Measurements from ENCODE around the gene ORAI2. TPM values are rescaled to one million over a fixed set of nuclear protein-coding genes. Genes with fewer than 3 reads are reported as not detected.
A peak's percentile ranks its signal among the peaks of the same experiment; 100 is the strongest.
"Not testable (repeated sequence)": the region's sequence is repeated elsewhere in the genome, so short reads cannot be mapped to it uniquely, and the experiment has no call there.

Gene ORAI2
- total RNA-seq, 4 donors from 2014 or later, result 2.7 to 6.8 (median 6.4) TPM

GRCh38 chr7:102471791-102472125, 38.4 kb downstream of the ORAI2 start:
- no peak for DNase-seq (ENCODE audit: low spot score in 2 of 2)
- TF ChIP-seq CTCF (IDR thresholded peaks at IDR 0.05) (no peak), POLR2A (IDR thresholded peaks at IDR 0.05) (no peak)
- no peak overlapping the region for H3K4me3 ChIP-seq (ENCODE audit: low read depth, poor library complexity, severe bottlenecking)
- intact Hi-C loops (cut with DNase I; ENCODE audit: low total_unique reads), result no loop called here
- 74 to 79% methylated on average over 6 of the region's 6 CpGs for WGBS, 2 donors

GRCh38 chr7:102472126-102473041, 39.0 kb downstream of the ORAI2 start:
- intact Hi-C loops (cut with DNase I; ENCODE audit: low total_unique reads), result no loop called here
- no peak for DNase-seq (ENCODE audit: low spot score in 2 of 2)

GRCh38 chr7:102473271-102473991, 40.1 kb downstream of the ORAI2 start:
- intact Hi-C loops (cut with DNase I; ENCODE audit: low total_unique reads), result no loop called here
- WGBS, 2 donors, result 79% methylated on average over 22 to 23 of the region's 23 CpGs
- peak in 1 of 2 donors; percentile 77 for DNase-seq (ENCODE audit: low spot score in 2 of 2)
- H3K4me3 ChIP-seq (ENCODE audit: low read depth, poor library complexity, severe bottlenecking), result no peak overlapping the region
- TF ChIP-seq POLR2A (IDR thresholded peaks at IDR 0.05), result no peak
- TF ChIP-seq CTCF (IDR thresholded peaks at IDR 0.05), result no peak

More at GRCh38 chr7:102472126-102473041, 39.0 kb downstream of the ORAI2 start:
- H3K4me3 ChIP-seq (ENCODE audit: low read depth, poor library complexity, severe bottlenecking), result no peak overlapping the region
- 74 to 81% methylated on average over 28 to 30 of the region's 31 CpGs for WGBS, 2 donors
- TF ChIP-seq POLR2A (IDR thresholded peaks at IDR 0.05) (no peak), CTCF (IDR thresholded peaks at IDR 0.05) (no peak)

GRCh38 chr7:102474116-102474515, 40.7 kb downstream of the ORAI2 start:
- no CpG with 5 or more reads among the region's 14 CpGs for WGBS, 2 donors
- DNase-seq (ENCODE audit: low spot score in 2 of 2), result peak in 1 of 2 donors; percentile 74
- H3K4me3 ChIP-seq (ENCODE audit: low read depth, poor library complexity, severe bottlenecking); intact Hi-C loops (cut with DNase I; ENCODE audit: low total_unique reads): not testable (repeated sequence)

GRCh38 chr7:102474736-102475435, 41.5 kb downstream of the ORAI2 start:
- DNase-seq (ENCODE audit: low spot score in 2 of 2), result peak in 1 of 2 donors; percentile 66
- H3K4me3 ChIP-seq (ENCODE audit: low read depth, poor library complexity, severe bottlenecking); intact Hi-C loops (cut with DNase I; ENCODE audit: low total_unique reads): not testable (repeated sequence)
- 81% methylated on average over 8 to 10 of the region's 19 CpGs for WGBS, 2 donors

- intact Hi-C loops (cut with DNase I; ENCODE audit: low total_unique reads), result not testable (repeated sequence)
- peak within 1 kb of the TSS; percentile 36 for H3K4me3 ChIP-seq (ENCODE audit: low read depth, poor library complexity, severe bottlenecking)
- peak; percentile 88 to 98 for DNase-seq (ENCODE audit: low spot score in 2 of 2)
- WGBS, 2 donors, result 0% methylated on average over 7 to 26 of the region's 72 CpGs
These were observed 45.2 kb downstream of the ORAI2 start, which contains the start of gene POLR2J for GRCh38 chr7:102478314-102479208. TSS of gene POLR2J (minus strand) at chr7:102478922. CDS start at chr7:102478860, 62 bp downstream.

GRCh38 chr7:102479209-102479584, 45.8 kb downstream of the ORAI2 start:
- DNase-seq (ENCODE audit: low spot score in 2 of 2); intact Hi-C loops (cut with DNase I; ENCODE audit: low total_unique reads); H3K4me3 ChIP-seq (ENCODE audit: low read depth, poor library complexity, severe bottlenecking): not testable (repeated sequence)
- no CpG with 5 or more reads among the region's 10 CpGs for WGBS, 2 donors

- H3K4me3 ChIP-seq (ENCODE audit: low read depth, poor library complexity, severe bottlenecking); intact Hi-C loops (cut with DNase I; ENCODE audit: low total_unique reads): not testable (repeated sequence)
- DNase-seq (ENCODE audit: low spot score in 2 of 2), result peak; percentile 21 to 85
- WGBS, 2 donors, result 6 to 11% methylated on average over 8 to 9 of the region's 11 CpGs
These were observed 46.7 kb downstream of the ORAI2 start for GRCh38 chr7:102479982-102480637.

- intact Hi-C loops (cut with DNase I; ENCODE audit: low total_unique reads); H3K4me3 ChIP-seq (ENCODE audit: low read depth, poor library complexity, severe bottlenecking): not testable (repeated sequence)
- DNase-seq (ENCODE audit: low spot score in 2 of 2), result peak in 1 of 2 donors; percentile 56
- no CpG with 5 or more reads among the region's 10 CpGs for WGBS, 2 donors
These were observed 48.6 kb downstream of the ORAI2 start for GRCh38 chr7:102481962-102482361.

- no CpG with 5 or more reads among the region's 5 CpGs for WGBS, 2 donors
- intact Hi-C loops (cut with DNase I; ENCODE audit: low total_unique reads); H3K4me3 ChIP-seq (ENCODE audit: low read depth, poor library complexity, severe bottlenecking); DNase-seq (ENCODE audit: low spot score in 2 of 2): not testable (repeated sequence)
These were observed 50.9 kb downstream of the ORAI2 start for GRCh38 chr7:102484317-102484716.

Measured in lower leg skin (tissue), 4 donors.